GM13977 (cell line): ENCODE measurements around the gene SLFN14.
A peak's percentile ranks its signal among the peaks of the same experiment; 100 is the strongest.

Experiments
- DNase-seq: peaks from one replicate; pipeline ENCODE4 v3.0.0; 2012; ENCODE audit warnings: low spot score
- CTCF ChIP-seq: IDR thresholded peaks from 2 replicates; pipeline ENCODE4 v1.5.1; 2012; ENCODE audit warnings: mild to moderate bottlenecking, control low read depth; ENCODE audit not compliant: insufficient read depth; ENCODE audit errors: extremely low read depth, missing control alignments
- in situ Hi-C: fragments of 300-500 bp; cut with MboI; formaldehyde crosslinking; loops from one replicate; pipeline ENCODE4 v1.12.0; 2022; ENCODE audit warnings: low sequenced_read_pairs, low pct_unique_long_range_greater_than_20kb, mixed read lengths, inconsistent platforms; ENCODE audit not compliant: unreplicated experiment

SLFN14 gene

GRCh38 chr17:35596530-35597233 lies 36.1 kb upstream of the SLFN14 start:
- TF ChIP-seq CTCF: no peak
- no peak for DNase-seq
- in situ Hi-C loops: no loop called here

GRCh38 chr17:35596072-35596471 lies 35.5 kb upstream of the SLFN14 start:
- no peak for TF ChIP-seq CTCF
- DNase-seq: no peak
- in situ Hi-C loops: no loop called here

GRCh38 chr17:35588196-35588920 lies 27.7 kb upstream of the SLFN14 start:
- in situ Hi-C loops: no loop called here
- peak; percentile 30 for DNase-seq
- TF ChIP-seq CTCF: no peak

GRCh38 chr17:35587074-35587961 lies 26.7 kb upstream of the SLFN14 start, which contains the start of gene AP2B1:
TSS of gene AP2B1 (plus strand) at chr17:35587322. CDS start at chr17:35594031, 6,709 bp downstream.
- in situ Hi-C loops: no loop called here
- no peak for TF ChIP-seq CTCF
- DNase-seq: peak; percentile 89

GRCh38 chr17:35586569-35587073 lies 26.0 kb upstream of the SLFN14 start:
- DNase-seq: no peak
- TF ChIP-seq CTCF: no peak
- in situ Hi-C loops: no loop called here

GRCh38 chr17:35584061-35584460 lies 23.4 kb upstream of the SLFN14 start:
- in situ Hi-C loops: no loop called here
- no peak for TF ChIP-seq CTCF
- no peak for DNase-seq
